GM12874 (cell line): Measurements from ENCODE around the gene PACSIN2.

Source experiments
- TF ChIP-seq, protein P1 (sequence below): IDR thresholded peaks from 2 replicates; pipeline ENCODE4 v1.5.1; 2011; ENCODE audit warnings: low read depth, mild to moderate bottlenecking, control low read depth, low read length, moderate library complexity; ENCODE audit not compliant: insufficient read depth

Gene PACSIN2

GRCh38 chr22:43008921-43009320 is 6.0 kb downstream of the PACSIN2 start:
- TF ChIP-seq, protein P1, sequence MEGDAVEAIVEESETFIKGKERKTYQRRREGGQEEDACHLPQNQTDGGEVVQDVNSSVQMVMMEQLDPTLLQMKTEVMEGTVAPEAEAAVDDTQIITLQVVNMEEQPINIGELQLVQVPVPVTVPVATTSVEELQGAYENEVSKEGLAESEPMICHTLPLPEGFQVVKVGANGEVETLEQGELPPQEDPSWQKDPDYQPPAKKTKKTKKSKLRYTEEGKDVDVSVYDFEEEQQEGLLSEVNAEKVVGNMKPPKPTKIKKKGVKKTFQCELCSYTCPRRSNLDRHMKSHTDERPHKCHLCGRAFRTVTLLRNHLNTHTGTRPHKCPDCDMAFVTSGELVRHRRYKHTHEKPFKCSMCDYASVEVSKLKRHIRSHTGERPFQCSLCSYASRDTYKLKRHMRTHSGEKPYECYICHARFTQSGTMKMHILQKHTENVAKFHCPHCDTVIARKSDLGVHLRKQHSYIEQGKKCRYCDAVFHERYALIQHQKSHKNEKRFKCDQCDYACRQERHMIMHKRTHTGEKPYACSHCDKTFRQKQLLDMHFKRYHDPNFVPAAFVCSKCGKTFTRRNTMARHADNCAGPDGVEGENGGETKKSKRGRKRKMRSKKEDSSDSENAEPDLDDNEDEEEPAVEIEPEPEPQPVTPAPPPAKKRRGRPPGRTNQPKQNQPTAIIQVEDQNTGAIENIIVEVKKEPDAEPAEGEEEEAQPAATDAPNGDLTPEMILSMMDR, result no peak

- TF ChIP-seq, protein P1, result no peak
Measured at GRCh38 chr22:43008509-43008908, 6.4 kb downstream of the PACSIN2 start.

GRCh38 chr22:43007519-43008102 is 7.3 kb downstream of the PACSIN2 start:
- TF ChIP-seq, protein P1, result no peak

- TF ChIP-seq, protein P1, result no peak
Measured at GRCh38 chr22:43006753-43007152, 8.2 kb downstream of the PACSIN2 start.

DNA sequence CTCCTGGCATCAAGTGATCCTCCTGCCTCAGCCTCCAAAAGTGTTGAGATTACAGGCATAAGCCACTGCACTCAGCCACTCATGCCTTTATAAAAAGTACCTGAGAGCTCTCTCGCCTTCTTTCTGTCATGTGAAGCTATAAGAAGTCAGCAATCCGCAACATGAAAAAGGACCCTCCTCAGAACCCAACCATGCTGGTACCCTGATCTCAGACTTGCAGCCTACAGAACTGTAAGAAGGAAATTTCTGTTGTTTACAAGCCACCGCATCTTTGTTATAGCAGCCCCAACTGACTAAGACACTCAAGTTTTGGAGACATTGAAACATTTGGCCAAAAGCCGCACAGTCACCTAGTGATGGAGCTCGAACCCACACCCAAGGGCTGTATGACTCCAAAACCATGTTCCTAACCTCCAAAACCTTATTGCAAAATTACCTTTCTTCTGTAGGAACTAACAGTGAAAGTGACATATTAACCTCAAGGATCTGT is 8.9 kb downstream of the PACSIN2 start:
- TF ChIP-seq, protein P1, result no peak

DNA sequence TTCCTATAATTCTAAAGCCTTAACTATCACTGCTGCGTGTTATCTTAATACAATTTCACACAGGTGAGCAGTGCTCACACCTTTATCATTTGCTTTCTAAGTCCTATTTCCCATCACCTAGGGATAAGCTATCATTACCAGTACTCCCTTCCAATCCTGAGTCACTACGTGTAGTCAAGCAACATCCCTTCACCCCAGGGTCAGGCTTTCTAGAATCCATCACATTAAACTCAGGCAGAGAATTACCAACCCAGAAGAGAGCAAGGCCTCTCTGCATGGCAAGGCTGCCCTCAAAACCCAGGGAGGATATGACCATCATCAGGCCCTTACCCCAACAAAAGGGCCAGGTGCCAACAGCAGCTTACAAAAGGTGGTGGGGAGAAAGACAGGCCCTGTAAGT is 9.8 kb downstream of the PACSIN2 start:
- TF ChIP-seq, protein P1, result no peak

DNA sequence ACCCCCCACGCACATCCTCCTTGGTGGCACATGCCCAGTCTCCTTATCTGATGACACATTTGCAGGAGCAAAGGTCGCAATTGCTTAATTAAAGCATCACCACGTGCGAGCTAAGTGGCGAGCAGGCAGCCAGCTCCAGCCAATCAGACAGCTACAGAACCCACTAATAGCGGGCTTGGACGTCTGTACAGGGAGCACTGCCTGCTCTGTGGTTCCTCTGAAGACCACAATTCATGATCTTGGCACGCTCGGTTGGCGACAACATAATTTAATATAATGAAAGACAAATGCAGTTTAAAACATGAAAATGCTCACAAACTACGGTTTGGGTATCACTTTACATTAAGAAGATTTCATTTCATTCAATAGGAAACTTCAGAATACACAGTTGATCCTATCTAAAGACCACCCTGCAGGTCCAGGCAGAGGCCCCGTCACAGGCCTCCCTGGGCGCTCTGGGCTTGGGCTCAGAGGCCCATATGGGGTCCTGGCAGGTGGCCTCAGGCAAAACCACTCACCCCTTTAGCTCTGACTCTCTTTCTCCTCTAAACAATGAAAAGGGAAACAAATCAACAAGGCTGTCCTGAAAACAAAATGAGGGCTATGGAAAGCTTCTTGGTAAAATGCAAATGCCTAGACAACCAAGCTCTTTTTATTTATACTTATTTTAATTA is 10.4 kb downstream of the PACSIN2 start:
- TF ChIP-seq, protein P1, result no peak
